Ovary (tissue), 9 donors: Measurements from ENCODE around the gene XYLT1. TPM values are rescaled to one million over a fixed set of nuclear protein-coding genes. Genes with fewer than 3 reads are reported as not detected.

Experiments
- DNase-seq, 5 donors: peaks; one replicate each; pipeline ENCODE4 v3.0.0-alpha.2; 2019 to 2020
- H3K27ac ChIP-seq, 2 donors: fragments of 200-600 bp; one replicate each; pipeline versions ENCODE4 v1.5.1 to v1.8.0; 2019 to 2022
- H3K27me3 ChIP-seq: fragments of 200-600 bp; one replicate; pipeline ENCODE4 v1.8.0; 2022
- H3K36me3 ChIP-seq: fragments of 200-600 bp; sonication (generic); one replicate; pipeline ENCODE4 v1.5.1; 2019
- H3K4me1 ChIP-seq: one replicate; pipeline ENCODE4 v1.8.1; 2013; ENCODE audit warnings: mild to moderate bottlenecking, moderate library complexity; ENCODE audit not compliant: insufficient read depth
- H3K4me3 ChIP-seq: fragments of 200-600 bp; sonication (generic); one replicate; pipeline ENCODE4 v1.5.1; 2017
- H3K9me3 ChIP-seq, 2 donors: fragments of 200-600 bp in 1 of 2; sonication (generic) in 1 of 2; one replicate each; pipeline versions ENCODE4 v1.5.1 to v1.8.1; 2013 to 2019; ENCODE audit warnings: mild to moderate bottlenecking in 1 of 2, moderate library complexity in 1 of 2
- EP300 ChIP-seq: sonication (generic); formaldehyde crosslinking; IDR thresholded peaks from one replicate; pipeline ENCODE4 v1.6.1; 2017; ENCODE audit warnings: antibody characterized with exemption
- POLR2A ChIP-seq: fragments of 450-650 bp; IDR thresholded peaks from one replicate; pipeline ENCODE4 v1.6.1; 2017; ENCODE audit warnings: antibody characterized with exemption, mild to moderate bottlenecking, moderate library complexity
- WGBS, 3 donors: extraction: QIAGEN DNeasy Blood & Tissue Kit in 1 of 3; methylation state at CpG; one replicate each; pipeline versions ENCODE4 v1.1.5 to v1.1.7; 2013 to 2017; 5-methylcytosine and 5-hydroxymethylcytosine counted together
- intact Hi-C, 4 donors: fragments of 100-400 bp; cut with DNase I; formaldehyde crosslinking; loops; one replicate each; pipeline versions ENCODE4 v1.11.0 to v1.15.1; 2022 to 2023
- polyA plus RNA-seq, 2 donors: library from polyadenylated mRNA; stranded (reverse); fragments of 200-250 nt in 1 of 2; fragments of 350-450 nt in 1 of 2; fragmentation: Illumina TruSeq in 1 of 2; extraction: RNeasy Lipid Tissue Mini Kit (QIAGEN cat#74804) in 1 of 2; gene quantifications; one replicate each; pipeline ENCODE4 v1.2.3, GENCODE V29; 2013 to 2014
- total RNA-seq, 7 donors: library from RNA; depleted of rRNA in 2 of 7; stranded (reverse); fragments of >200 nt in 2 of 7; fragmentation: NEBNext Ultra II Directional in 3 of 7; extraction: Animal tissue kit (Norgen Biotek cat#: 25700) in 3 of 7; gene quantifications; one replicate each; pipeline versions ENCODE4 v1.1.0 to v1.2.4, GENCODE V29; 2016 to 2023
- TF ChIP-seq, protein P1 (sequence below), 3 donors: fragments of 450-650 bp in 2 of 3; fragments of 200-600 bp in 1 of 3; IDR thresholded peaks; one replicate each; pipeline versions ENCODE4 v1.5.1 to v1.8.0; 2016 to 2022; ENCODE audit warnings: antibody characterized with exemption in 3 of 3, mild to moderate bottlenecking in 1 of 3
- donor health status: DM: no; HTN: no; CAD: no; lungs with moderate emphysema.
- donor health status: DM: no; HTN: no; CAD: no.
- donor health status: Bipolar disorder and iron deficiency.
- donor health status: DM: yes; HTN: yes; CAD: no.
- donor health status: DM: no; HTN: no; CAD: no.
- donor health status: DM: yes; HTN: yes; CAD: no.

XYLT1 gene
- total and polyA plus RNA-seq, 9 donors: 3.2 to 38.0 (median 17.3) TPM

DNA sequence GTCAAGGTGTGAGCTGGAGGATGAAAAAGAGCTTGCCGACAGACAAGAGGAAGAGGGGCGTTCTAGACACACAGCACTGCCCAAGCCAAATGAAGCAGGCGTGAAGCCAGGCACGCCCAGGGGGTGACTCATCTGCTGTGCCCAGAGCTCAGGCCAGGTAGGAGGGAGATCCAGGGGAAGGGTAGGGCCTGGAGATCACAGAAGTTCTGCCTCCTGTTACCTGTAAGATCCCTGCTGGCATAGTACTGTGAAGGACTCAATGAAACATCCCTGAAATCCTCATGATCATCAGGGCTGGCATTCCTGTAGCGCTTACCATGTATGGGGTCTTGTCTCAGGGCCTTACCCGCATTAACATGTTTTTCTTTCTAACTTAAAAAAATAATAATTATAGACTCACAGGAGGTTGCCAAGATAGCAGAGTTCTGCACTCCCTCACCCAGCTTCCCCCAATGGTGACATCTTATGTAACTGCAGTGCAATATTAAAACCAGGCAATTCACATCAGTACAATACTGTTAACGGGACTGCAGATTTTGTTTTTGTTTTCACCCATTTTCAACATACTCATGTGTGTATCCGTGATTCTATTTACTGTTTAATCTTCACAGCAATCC is 158.6 kb downstream of the XYLT1 start:
- peaks cover 11% of the 10 kb centered on the region for H3K4me1 ChIP-seq
- H3K36me3 ChIP-seq: no peaks in the 10 kb centered on the region
- TF ChIP-seq, protein P1, sequence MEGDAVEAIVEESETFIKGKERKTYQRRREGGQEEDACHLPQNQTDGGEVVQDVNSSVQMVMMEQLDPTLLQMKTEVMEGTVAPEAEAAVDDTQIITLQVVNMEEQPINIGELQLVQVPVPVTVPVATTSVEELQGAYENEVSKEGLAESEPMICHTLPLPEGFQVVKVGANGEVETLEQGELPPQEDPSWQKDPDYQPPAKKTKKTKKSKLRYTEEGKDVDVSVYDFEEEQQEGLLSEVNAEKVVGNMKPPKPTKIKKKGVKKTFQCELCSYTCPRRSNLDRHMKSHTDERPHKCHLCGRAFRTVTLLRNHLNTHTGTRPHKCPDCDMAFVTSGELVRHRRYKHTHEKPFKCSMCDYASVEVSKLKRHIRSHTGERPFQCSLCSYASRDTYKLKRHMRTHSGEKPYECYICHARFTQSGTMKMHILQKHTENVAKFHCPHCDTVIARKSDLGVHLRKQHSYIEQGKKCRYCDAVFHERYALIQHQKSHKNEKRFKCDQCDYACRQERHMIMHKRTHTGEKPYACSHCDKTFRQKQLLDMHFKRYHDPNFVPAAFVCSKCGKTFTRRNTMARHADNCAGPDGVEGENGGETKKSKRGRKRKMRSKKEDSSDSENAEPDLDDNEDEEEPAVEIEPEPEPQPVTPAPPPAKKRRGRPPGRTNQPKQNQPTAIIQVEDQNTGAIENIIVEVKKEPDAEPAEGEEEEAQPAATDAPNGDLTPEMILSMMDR (IDR thresholded peaks at IDR 0.05): no peak
- TF ChIP-seq EP300: no peak
- no peak for TF ChIP-seq POLR2A
- H3K27me3 ChIP-seq: no peaks in the 10 kb centered on the region
- no peak overlapping the region for H3K4me3 ChIP-seq
- no peaks in the 10 kb centered on the region for H3K9me3 ChIP-seq
- 82 to 88% (median 84%) methylated on average over 8 of the region's 8 CpGs for WGBS, 3 donors
- no peak for DNase-seq
- no peak overlapping the region for H3K27ac ChIP-seq
- intact Hi-C loops: loop anchor here in 1 of 4 donors (10.0 kb wide), 1 partner anchor 93 kb away; no protein-coding TSS in a partner anchor

DNA sequence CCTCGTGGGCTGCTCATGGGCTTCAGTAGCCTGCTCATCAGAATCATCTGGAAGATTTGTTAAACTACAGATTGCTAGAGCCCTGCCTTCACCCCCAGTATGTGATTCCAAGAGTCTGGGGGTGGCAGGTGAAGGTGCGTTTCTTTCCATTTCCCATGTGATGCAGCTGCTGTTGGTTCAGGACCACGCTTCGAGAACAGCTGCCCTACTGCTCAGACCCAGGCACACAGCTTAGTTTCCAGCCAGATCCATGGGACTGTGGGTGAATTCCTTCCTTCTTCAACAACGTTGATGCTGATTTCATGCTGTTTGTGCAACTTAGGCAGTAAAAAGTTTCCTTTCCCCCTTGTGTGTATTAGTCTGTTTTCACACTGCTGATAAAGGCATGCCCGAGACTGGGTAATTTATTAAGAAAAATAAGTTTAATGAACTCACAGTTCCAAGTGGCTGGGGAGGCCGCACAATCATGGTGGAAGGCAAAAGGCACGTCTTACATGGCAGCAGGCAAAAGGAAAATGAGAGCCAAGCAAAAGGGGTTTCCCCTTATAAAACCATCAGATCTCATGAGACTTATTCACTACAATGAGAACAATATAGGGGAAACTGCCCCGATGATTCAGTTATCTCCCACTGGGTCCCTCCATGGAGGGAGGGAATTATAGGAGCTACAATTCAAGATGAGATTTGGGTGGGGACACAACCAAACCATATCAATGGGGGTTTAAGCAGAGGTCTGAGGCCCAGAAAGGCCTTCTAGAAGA is 159.2 kb downstream of the XYLT1 start:
- no peaks in the 10 kb centered on the region for H3K9me3 ChIP-seq
- DNase-seq: no peak
- no peaks in the 10 kb centered on the region for H3K36me3 ChIP-seq
- TF ChIP-seq POLR2A: no peak
- TF ChIP-seq EP300: no peak
- TF ChIP-seq, protein P1 (IDR thresholded peaks at IDR 0.05): no peak
- H3K4me3 ChIP-seq: no peak overlapping the region
- intact Hi-C loops: loop anchor here in 1 of 4 donors (10.0 kb wide), 1 partner anchor 93 kb away; no protein-coding TSS in a partner anchor
- WGBS, 3 donors: 44 to 73% (median 46%) methylated on average over 9 of the region's 9 CpGs
- H3K27me3 ChIP-seq: no peaks in the 10 kb centered on the region
- H3K4me1 ChIP-seq: peaks cover 11% of the 10 kb centered on the region
- no peak overlapping the region for H3K27ac ChIP-seq

DNA sequence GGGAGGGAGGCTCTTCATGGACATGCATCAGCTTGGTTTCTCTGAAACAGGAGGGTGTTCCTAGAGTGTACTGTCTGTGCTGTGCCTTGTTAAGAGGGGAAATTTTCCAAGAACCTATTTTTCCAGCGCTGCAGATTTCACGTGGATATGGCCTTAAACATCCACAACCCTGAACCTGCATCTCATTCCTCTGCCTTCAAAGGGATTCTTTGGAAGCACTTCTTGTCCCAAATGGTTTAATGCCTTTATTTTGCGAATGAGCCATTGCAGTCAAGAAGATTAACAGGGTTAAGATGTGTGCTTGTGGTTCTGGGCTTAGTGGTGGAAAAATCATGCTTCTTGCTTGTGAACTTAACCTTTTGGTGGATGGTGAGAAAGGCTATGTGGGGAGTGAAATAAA is 161.2 kb downstream of the XYLT1 start:
- Histone ChIP-seq H3K4me3 (no peak overlapping the region), H3K9me3 (no peaks in the 10 kb centered on the region), H3K27ac (no peak overlapping the region), H3K4me1 (peaks cover 14% of the 10 kb centered on the region), H3K36me3 (no peaks in the 10 kb centered on the region), H3K27me3 (no peaks in the 10 kb centered on the region)
- TF ChIP-seq EP300 (no peak), POLR2A (no peak)
- TF ChIP-seq, protein P1 (IDR thresholded peaks at IDR 0.05): no peak
- intact Hi-C loops: loop anchor here in 1 of 4 donors (10.0 kb wide), 1 partner anchor 155 kb away; no protein-coding TSS in a partner anchor
- WGBS, 3 donors: 58 to 78% (median 60%) methylated on average over 3 of the region's 3 CpGs
- DNase-seq: no peak

DNA sequence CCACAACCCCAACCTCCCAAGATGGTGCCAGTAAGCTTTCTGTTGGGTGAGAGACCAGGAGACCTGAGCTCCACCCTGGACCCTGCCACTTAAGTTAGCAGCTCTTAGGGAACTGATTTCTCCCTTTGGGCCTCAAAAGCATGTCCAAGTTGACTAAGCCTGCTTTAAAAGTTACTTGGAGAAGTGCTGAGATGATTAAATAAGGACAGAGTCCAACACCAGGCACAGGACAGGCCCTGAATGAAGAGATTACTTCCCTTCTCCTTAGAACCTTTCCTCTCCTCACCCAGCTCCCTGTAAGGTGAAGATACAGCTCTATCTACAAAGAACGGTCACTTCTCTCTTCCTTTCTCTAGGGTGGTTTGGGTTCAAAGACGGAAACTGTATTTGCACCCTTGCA is 162.6 kb downstream of the XYLT1 start:
- Histone ChIP-seq H3K9me3 (no peaks in the 10 kb centered on the region), H3K27ac (no peak overlapping the region), H3K27me3 (no peaks in the 10 kb centered on the region), H3K4me3 (no peak overlapping the region), H3K36me3 (no peaks in the 10 kb centered on the region), H3K4me1 (peaks cover 14% of the 10 kb centered on the region)
- TF ChIP-seq POLR2A (no peak), EP300 (no peak)
- TF ChIP-seq, protein P1 (IDR thresholded peaks at IDR 0.05): no peak
- 95 to 98% (median 97%) methylated on average over 2 of the region's 2 CpGs for whole genome bisulfite sequencing, 3 donors
- intact Hi-C loops: loop anchor here in 1 of 4 donors (10.0 kb wide), 1 partner anchor 157 kb away; no protein-coding TSS in a partner anchor
- no peak for DNase-seq
